WTC11 (cell line): Measurements from ENCODE around the gene PITX1. TPM values are rescaled to one million over a fixed set of nuclear protein-coding genes. Genes with fewer than 3 reads are reported as not detected.

Experiments used
- ATAC-seq: fragments of 200-7000 bp; cut with Tn5 transposase; 2 replicates; pipeline ENCODE4 v1.10.0; 2021; ENCODE audit warnings: mild to moderate bottlenecking, moderate library complexity
- CTCF ChIA-PET: fragments of 300-600 bp; sonication (Branson Sonifier 250); formaldehyde crosslinking; loops from one replicate; lab custom pipeline; 2021; ENCODE audit warnings: antibody characterized with exemption; lab: Charles Lee
- POLR2A ChIA-PET: fragments of 350-600 bp; sonication (Branson Sonifier 250); formaldehyde crosslinking; loops from one replicate; lab custom pipeline; 2021; ENCODE audit warnings: antibody characterized with exemption; lab: Charles Lee
- DNase-seq: peaks from one replicate; pipeline ENCODE4 v3.0.0; 2021; ENCODE audit warnings: low spot score
- H3K27ac Mint-ChIP-seq: 2 replicates; pipeline ENCODE4 v1.8.0; 2021; ENCODE audit warnings: mixed read lengths
- H3K27me3 Mint-ChIP-seq: 2 replicates; pipeline ENCODE4 v1.8.0; 2021; ENCODE audit warnings: low read depth, mild to moderate bottlenecking, moderate library complexity, mixed read lengths
- H3K36me3 Mint-ChIP-seq: 2 replicates; pipeline ENCODE4 v1.8.0; 2021; ENCODE audit warnings: mixed read lengths
- H3K4me1 Mint-ChIP-seq: 2 replicates; pipeline ENCODE4 v1.8.0; 2022; ENCODE audit warnings: mixed read lengths
- H3K4me3 Mint-ChIP-seq: 2 replicates; pipeline ENCODE4 v1.8.0; 2021; ENCODE audit warnings: mild to moderate bottlenecking, moderate library complexity, mixed read lengths
- H3K9me3 Mint-ChIP-seq: 2 replicates; pipeline ENCODE4 v1.8.0; 2021; ENCODE audit warnings: mixed read lengths
- ATF2 ChIP-seq: sonication (generic); formaldehyde crosslinking; IDR thresholded peaks from 2 replicates; pipeline ENCODE4 v1.8.1; 2022; ENCODE audit warnings: low read depth, missing genetic modification reagents, borderline replicate concordance
- EMX1 ChIP-seq: fragments of 250-450 bp; sonication (Bioruptor Pico); IDR thresholded peaks from 2 replicates; pipeline ENCODE4 v1.8.0; 2021; ENCODE audit warnings: mild to moderate bottlenecking
- FOXJ3 ChIP-seq: sonication (generic); formaldehyde crosslinking; IDR thresholded peaks from 2 replicates; pipeline ENCODE4 v1.9.0; 2021; ENCODE audit warnings: missing genetic modification reagents, mild to moderate bottlenecking, borderline replicate concordance
- GRHL2 ChIP-seq: fragments of 250-450 bp; sonication (Bioruptor Pico); IDR thresholded peaks from 2 replicates; pipeline ENCODE4 v1.8.0; 2022; ENCODE audit warnings: mild to moderate bottlenecking, moderate library complexity; ENCODE audit not compliant: insufficient replicate concordance, severe bottlenecking
- IRF2 ChIP-seq: sonication (generic); formaldehyde crosslinking; IDR thresholded peaks from 2 replicates; pipeline ENCODE4 v1.8.0; 2022; ENCODE audit warnings: low read depth, missing genetic modification reagents, borderline replicate concordance
- JAZF1 ChIP-seq: fragments of 250-450 bp; sonication (Bioruptor Pico); IDR thresholded peaks from 2 replicates; pipeline ENCODE4 v1.9.0; 2021; ENCODE audit warnings: moderate library complexity, mild to moderate bottlenecking, inconsistent platforms
- MXD4 ChIP-seq: fragments of 250-450 bp; sonication (Bioruptor Pico); IDR thresholded peaks from 2 replicates; pipeline ENCODE4 v1.8.0; 2021; ENCODE audit warnings: mild to moderate bottlenecking, moderate library complexity, borderline replicate concordance
- PRRX2 ChIP-seq: fragments of 250-450 bp; sonication (Bioruptor Pico); IDR thresholded peaks from 2 replicates; pipeline ENCODE4 v1.8.0; 2021; ENCODE audit warnings: mild to moderate bottlenecking
- SMAD4 ChIP-seq: sonication (generic); formaldehyde crosslinking; IDR thresholded peaks from 2 replicates; pipeline ENCODE4 v1.8.0; 2022; ENCODE audit warnings: mild to moderate bottlenecking, missing genetic modification reagents
- SOX15 ChIP-seq: fragments of 250-450 bp; sonication (Bioruptor Pico); IDR thresholded peaks from 2 replicates; pipeline ENCODE4 v1.9.0; 2021; ENCODE audit warnings: mild to moderate bottlenecking
- TEAD1 ChIP-seq: sonication (generic); formaldehyde crosslinking; IDR thresholded peaks from 2 replicates; pipeline ENCODE4 v1.8.0; 2022; ENCODE audit warnings: mild to moderate bottlenecking, missing genetic modification reagents
- ZBTB21 ChIP-seq: sonication (generic); formaldehyde crosslinking; IDR thresholded peaks from 2 replicates; pipeline ENCODE4 v1.8.1; 2023; ENCODE audit warnings: mild to moderate bottlenecking, missing genetic modification reagents, borderline replicate concordance
- ZNF121 ChIP-seq: sonication (generic); formaldehyde crosslinking; IDR thresholded peaks from 2 replicates; pipeline ENCODE4 v1.8.0; 2023; ENCODE audit warnings: missing genetic modification reagents
- ZNF138 ChIP-seq: sonication (generic); formaldehyde crosslinking; conservative IDR thresholded peaks from 2 replicates; pipeline ENCODE4 v1.8.1; 2022; ENCODE audit warnings: mild to moderate bottlenecking, moderate library complexity, missing genetic modification reagents
- ZNF219 ChIP-seq: sonication (generic); formaldehyde crosslinking; IDR thresholded peaks from 2 replicates; pipeline ENCODE4 v1.8.0; 2023; ENCODE audit warnings: missing genetic modification reagents, mild to moderate bottlenecking, borderline replicate concordance
- ZNF423 ChIP-seq: fragments of 250-450 bp; sonication (Bioruptor Pico); IDR thresholded peaks from 2 replicates; pipeline ENCODE4 v2.1.2; 2022; ENCODE audit warnings: mild to moderate bottlenecking, moderate library complexity
- ZNF671 ChIP-seq: fragments of 250-450 bp; sonication (Bioruptor Pico); IDR thresholded peaks from 2 replicates; pipeline ENCODE4 v1.8.0; 2021; ENCODE audit warnings: mild to moderate bottlenecking
- total RNA-seq: library from RNA; stranded (reverse); gene quantifications from 3 replicates; pipeline ENCODE4 v1.2.3, GENCODE V29; 2021
- TF ChIP-seq, protein P1 (sequence below): sonication (generic); formaldehyde crosslinking; IDR thresholded peaks from 2 replicates; pipeline ENCODE4 v1.8.1; 2023; ENCODE audit warnings: mild to moderate bottlenecking, missing genetic modification reagents
- TF ChIP-seq, protein P2 (sequence below): sonication (generic); formaldehyde crosslinking; IDR thresholded peaks from 2 replicates; pipeline ENCODE4 v1.8.1; 2022; ENCODE audit warnings: low read depth, mild to moderate bottlenecking, moderate library complexity, missing genetic modification reagents, borderline replicate concordance
- TF ChIP-seq, protein P3 (sequence below): sonication (generic); formaldehyde crosslinking; IDR thresholded peaks from 2 replicates; pipeline ENCODE4 v1.8.0; 2022; ENCODE audit warnings: mild to moderate bottlenecking, missing genetic modification reagents
- TF ChIP-seq, protein P4 (sequence below): sonication (generic); formaldehyde crosslinking; IDR thresholded peaks from 2 replicates; pipeline ENCODE4 v1.8.0; 2022; ENCODE audit warnings: mild to moderate bottlenecking, missing genetic modification reagents
- TF ChIP-seq, protein P5 (sequence below): sonication (generic); formaldehyde crosslinking; IDR thresholded peaks from 2 replicates; pipeline ENCODE4 v1.8.1; 2022; ENCODE audit warnings: mild to moderate bottlenecking, moderate library complexity, missing genetic modification reagents
- TF ChIP-seq, protein P6 (sequence below): sonication (generic); formaldehyde crosslinking; IDR thresholded peaks from 2 replicates; pipeline ENCODE4 v1.8.0; 2023; ENCODE audit warnings: missing genetic modification reagents

PITX1 gene
- total RNA-seq, 1 experiment from 2014 or later = 0.13 TPM

DNA sequence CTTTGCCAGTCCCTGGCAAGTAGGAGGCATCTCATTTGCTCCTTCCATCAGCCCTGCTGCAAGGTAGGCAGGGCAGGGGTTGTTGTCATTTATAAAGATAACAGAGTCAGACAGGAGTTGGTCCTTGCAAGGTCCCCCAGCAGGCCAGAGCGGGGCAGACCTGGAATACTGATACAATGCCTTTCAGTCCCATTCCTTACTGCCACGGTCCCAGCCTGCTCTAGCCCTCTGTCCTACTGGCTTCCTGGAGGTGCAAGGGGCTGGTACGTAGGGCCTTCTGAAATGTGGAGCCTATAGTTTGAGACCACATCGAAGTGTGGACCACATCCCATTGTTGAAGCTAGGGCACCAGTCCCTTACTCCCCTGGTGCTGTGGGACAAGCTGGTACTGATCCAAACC is 42.8 kb upstream of the PITX1 start:
- TF ChIP-seq IRF2 (CRISPR knock-in tag) (no peak), TEAD1 (CRISPR knock-in tag) (no peak), ZNF138 (CRISPR knock-in tag) (no peak), GRHL2 (CRISPR knock-in tag) (no peak), ZNF671 (no peak), EMX1 (CRISPR knock-in tag) (no peak), SOX15 (CRISPR knock-in tag) (no peak), FOXJ3 (no peak)
- TF ChIP-seq, all 79 proteins: peak for 0
- H3K27me3 Mint-ChIP-seq = peaks cover 41% of the 10 kb centered on the region
- H3K27ac Mint-ChIP-seq = no peak overlapping the region
- no peak for ATAC-seq
- CTCF ChIA-PET = no interaction called here
- POLR2A ChIA-PET = no interaction called here
- DNase-seq = no peak
- no peak overlapping the region for H3K4me3 Mint-ChIP-seq
- no peaks in the 10 kb centered on the region; the same call in 1 of the 2 replicates for H3K36me3 Mint-ChIP-seq
- peaks cover 12% of the 10 kb centered on the region for H3K9me3 Mint-ChIP-seq
- peaks cover 13% of the 10 kb centered on the region for H3K4me1 Mint-ChIP-seq

DNA sequence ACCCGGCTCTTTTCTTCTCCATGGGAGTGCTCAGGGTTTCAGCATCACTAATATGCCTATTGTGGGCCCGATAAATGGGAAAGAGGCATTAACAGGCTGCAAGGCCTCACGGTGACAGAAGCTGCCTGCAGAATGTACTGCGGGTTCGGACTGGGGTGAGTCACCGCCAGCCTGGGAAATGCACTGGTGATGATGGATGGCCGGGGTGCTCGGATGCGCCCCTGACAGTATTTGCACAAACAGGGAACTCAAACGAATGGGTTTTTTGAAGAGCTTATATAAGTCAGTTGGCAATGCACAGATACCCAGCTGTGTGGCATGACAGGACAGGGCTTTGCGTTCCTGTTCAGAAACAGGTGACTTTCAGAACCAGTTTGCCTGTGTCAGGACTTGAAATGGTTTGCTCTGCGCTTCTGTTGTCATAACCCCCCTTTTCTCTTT is 42.0 kb upstream of the PITX1 start:
- Mint-ChIP-seq H3K27ac (no peak overlapping the region), H3K27me3 (peaks cover 45% of the 10 kb centered on the region), H3K9me3 (peaks cover 5% of the 10 kb centered on the region), H3K4me3 (no peak overlapping the region), H3K4me1 (peaks cover 13% of the 10 kb centered on the region), H3K36me3 (no peaks in the 10 kb centered on the region; the same call in 1 of the 2 replicates)
- no peak for DNase-seq
- TF ChIP-seq ZBTB21 (CRISPR knock-in tag) (no peak), ZNF121 (CRISPR knock-in tag) (no peak)
- TF ChIP-seq, protein P1, sequence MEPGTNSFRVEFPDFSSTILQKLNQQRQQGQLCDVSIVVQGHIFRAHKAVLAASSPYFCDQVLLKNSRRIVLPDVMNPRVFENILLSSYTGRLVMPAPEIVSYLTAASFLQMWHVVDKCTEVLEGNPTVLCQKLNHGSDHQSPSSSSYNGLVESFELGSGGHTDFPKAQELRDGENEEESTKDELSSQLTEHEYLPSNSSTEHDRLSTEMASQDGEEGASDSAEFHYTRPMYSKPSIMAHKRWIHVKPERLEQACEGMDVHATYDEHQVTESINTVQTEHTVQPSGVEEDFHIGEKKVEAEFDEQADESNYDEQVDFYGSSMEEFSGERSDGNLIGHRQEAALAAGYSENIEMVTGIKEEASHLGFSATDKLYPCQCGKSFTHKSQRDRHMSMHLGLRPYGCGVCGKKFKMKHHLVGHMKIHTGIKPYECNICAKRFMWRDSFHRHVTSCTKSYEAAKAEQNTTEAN = no peak
- TF ChIP-seq, protein P2, sequence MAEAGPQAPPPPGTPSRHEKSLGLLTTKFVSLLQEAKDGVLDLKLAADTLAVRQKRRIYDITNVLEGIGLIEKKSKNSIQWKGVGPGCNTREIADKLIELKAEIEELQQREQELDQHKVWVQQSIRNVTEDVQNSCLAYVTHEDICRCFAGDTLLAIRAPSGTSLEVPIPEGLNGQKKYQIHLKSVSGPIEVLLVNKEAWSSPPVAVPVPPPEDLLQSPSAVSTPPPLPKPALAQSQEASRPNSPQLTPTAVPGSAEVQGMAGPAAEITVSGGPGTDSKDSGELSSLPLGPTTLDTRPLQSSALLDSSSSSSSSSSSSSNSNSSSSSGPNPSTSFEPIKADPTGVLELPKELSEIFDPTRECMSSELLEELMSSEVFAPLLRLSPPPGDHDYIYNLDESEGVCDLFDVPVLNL = no peak
- no peak for ATAC-seq
- POLR2A ChIA-PET = no interaction called here
- CTCF ChIA-PET = no interaction called here

DNA sequence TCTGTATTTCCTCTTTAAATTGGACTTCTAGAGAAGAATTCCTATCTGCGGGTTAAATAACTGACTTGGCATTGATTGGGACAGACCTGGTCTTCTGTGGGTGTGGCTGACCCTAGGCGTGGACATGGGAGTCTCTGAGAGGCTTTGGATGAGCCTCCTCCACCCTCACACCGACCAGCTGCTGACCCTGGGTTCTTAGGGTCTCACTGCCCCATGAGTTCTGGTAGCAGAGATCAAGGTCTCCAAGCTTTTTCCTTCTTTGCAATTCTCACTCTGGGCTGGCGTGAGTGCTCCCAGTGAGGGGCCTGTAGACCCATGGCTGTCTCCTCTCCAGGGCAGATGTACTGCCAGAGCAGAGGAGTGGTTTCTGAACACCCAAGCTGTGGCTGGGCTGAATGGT is 41.6 kb upstream of the PITX1 start:
- CTCF ChIA-PET = no interaction called here
- POLR2A ChIA-PET = no interaction called here
- TF ChIP-seq MXD4 (CRISPR knock-in tag) (no peak), ZNF219 (CRISPR knock-in tag) (no peak), SMAD4 (CRISPR knock-in tag) (no peak), ZNF138 (CRISPR knock-in tag) (no peak), JAZF1 (CRISPR knock-in tag) (no peak), TEAD1 (CRISPR knock-in tag) (no peak), ZNF423 (CRISPR knock-in tag) (no peak), FOXJ3 (no peak), PRRX2 (CRISPR knock-in tag) (no peak), ATF2 (CRISPR knock-in tag) (no peak)
- TF ChIP-seq, protein P3, sequence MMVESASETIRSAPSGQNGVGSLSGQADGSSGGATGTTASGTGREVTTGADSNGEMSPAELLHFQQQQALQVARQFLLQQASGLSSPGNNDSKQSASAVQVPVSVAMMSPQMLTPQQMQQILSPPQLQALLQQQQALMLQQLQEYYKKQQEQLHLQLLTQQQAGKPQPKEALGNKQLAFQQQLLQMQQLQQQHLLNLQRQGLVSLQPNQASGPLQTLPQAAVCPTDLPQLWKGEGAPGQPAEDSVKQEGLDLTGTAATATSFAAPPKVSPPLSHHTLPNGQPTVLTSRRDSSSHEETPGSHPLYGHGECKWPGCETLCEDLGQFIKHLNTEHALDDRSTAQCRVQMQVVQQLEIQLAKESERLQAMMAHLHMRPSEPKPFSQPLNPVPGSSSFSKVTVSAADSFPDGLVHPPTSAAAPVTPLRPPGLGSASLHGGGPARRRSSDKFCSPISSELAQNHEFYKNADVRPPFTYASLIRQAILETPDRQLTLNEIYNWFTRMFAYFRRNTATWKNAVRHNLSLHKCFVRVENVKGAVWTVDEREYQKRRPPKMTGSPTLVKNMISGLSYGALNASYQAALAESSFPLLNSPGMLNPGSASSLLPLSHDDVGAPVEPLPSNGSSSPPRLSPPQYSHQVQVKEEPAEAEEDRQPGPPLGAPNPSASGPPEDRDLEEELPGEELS = no peak
- TF ChIP-seq, protein P4, sequence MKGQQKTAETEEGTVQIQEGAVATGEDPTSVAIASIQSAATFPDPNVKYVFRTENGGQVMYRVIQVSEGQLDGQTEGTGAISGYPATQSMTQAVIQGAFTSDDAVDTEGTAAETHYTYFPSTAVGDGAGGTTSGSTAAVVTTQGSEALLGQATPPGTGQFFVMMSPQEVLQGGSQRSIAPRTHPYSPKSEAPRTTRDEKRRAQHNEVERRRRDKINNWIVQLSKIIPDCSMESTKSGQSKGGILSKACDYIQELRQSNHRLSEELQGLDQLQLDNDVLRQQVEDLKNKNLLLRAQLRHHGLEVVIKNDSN (CRISPR knock-in tag) = no peak
- TF ChIP-seq, protein P5, sequence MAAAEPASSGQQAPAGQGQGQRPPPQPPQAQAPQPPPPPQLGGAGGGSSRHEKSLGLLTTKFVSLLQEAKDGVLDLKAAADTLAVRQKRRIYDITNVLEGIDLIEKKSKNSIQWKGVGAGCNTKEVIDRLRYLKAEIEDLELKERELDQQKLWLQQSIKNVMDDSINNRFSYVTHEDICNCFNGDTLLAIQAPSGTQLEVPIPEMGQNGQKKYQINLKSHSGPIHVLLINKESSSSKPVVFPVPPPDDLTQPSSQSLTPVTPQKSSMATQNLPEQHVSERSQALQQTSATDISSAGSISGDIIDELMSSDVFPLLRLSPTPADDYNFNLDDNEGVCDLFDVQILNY (CRISPR knock-in tag) = no peak
- TF ChIP-seq, protein P6, sequence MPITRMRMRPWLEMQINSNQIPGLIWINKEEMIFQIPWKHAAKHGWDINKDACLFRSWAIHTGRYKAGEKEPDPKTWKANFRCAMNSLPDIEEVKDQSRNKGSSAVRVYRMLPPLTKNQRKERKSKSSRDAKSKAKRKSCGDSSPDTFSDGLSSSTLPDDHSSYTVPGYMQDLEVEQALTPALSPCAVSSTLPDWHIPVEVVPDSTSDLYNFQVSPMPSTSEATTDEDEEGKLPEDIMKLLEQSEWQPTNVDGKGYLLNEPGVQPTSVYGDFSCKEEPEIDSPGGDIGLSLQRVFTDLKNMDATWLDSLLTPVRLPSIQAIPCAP (CRISPR knock-in tag) = no peak
- TF ChIP-seq, protein P1 = no peak
- TF ChIP-seq, all 79 proteins: peak for 0
- Mint-ChIP-seq H3K36me3 (no peaks in the 10 kb centered on the region), H3K27me3 (peaks cover 49% of the 10 kb centered on the region), H3K27ac (no peak overlapping the region), H3K9me3 (peaks cover under 1% of the 10 kb centered on the region), H3K4me1 (peaks cover 13% of the 10 kb centered on the region), H3K4me3 (no peak overlapping the region)
- no peak for ATAC-seq
- no peak for DNase-seq
